Measurements from ENCODE around the gene RUNX3. TPM values are rescaled to one million over a fixed set of nuclear protein-coding genes. Genes with fewer than 3 reads are reported as not detected.

The RUNX3 gene
- total and polyA plus RNA-seq, 8 donors = 0.98 to 8.7 (median 1.5) TPM

DNA sequence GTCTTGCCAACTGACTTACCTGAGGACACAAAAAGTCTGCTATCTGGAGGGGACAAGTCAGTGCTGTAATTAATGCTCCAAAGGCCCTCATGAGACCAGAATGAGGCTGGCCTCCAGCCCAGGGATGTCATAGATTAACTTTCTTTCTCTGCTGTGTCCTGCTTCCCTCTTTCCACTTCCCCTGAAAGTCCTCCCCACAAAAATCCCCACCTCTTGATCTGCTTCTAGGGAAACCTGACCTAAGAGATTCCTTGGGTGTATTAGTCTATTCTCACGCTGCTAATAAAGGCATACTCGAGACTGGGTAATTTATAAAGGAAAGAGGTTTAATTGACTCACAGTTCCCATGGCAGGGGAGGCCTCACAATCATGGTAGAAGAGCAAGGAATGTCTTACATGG lies 39.2 kb downstream of the RUNX3 start:
- DNase-seq (no peak), ATAC-seq (no peak)
- Histone ChIP-seq H3K4me1 (no peaks in the 10 kb centered on the region), H3K27me3 (no peaks in the 10 kb centered on the region), H3K36me3 (no peaks in the 10 kb centered on the region), H3K9me3 (peaks cover 0 to 10% of the 10 kb centered on the region in 2 donors), H3K27ac (no peak overlapping the region), H3K4me3 (no peak overlapping the region)
- TF ChIP-seq, protein P1, sequence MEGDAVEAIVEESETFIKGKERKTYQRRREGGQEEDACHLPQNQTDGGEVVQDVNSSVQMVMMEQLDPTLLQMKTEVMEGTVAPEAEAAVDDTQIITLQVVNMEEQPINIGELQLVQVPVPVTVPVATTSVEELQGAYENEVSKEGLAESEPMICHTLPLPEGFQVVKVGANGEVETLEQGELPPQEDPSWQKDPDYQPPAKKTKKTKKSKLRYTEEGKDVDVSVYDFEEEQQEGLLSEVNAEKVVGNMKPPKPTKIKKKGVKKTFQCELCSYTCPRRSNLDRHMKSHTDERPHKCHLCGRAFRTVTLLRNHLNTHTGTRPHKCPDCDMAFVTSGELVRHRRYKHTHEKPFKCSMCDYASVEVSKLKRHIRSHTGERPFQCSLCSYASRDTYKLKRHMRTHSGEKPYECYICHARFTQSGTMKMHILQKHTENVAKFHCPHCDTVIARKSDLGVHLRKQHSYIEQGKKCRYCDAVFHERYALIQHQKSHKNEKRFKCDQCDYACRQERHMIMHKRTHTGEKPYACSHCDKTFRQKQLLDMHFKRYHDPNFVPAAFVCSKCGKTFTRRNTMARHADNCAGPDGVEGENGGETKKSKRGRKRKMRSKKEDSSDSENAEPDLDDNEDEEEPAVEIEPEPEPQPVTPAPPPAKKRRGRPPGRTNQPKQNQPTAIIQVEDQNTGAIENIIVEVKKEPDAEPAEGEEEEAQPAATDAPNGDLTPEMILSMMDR (IDR thresholded peaks at IDR 0.05) = no peak
- intact Hi-C loops (cut with DNase I) = no loop called here

DNA sequence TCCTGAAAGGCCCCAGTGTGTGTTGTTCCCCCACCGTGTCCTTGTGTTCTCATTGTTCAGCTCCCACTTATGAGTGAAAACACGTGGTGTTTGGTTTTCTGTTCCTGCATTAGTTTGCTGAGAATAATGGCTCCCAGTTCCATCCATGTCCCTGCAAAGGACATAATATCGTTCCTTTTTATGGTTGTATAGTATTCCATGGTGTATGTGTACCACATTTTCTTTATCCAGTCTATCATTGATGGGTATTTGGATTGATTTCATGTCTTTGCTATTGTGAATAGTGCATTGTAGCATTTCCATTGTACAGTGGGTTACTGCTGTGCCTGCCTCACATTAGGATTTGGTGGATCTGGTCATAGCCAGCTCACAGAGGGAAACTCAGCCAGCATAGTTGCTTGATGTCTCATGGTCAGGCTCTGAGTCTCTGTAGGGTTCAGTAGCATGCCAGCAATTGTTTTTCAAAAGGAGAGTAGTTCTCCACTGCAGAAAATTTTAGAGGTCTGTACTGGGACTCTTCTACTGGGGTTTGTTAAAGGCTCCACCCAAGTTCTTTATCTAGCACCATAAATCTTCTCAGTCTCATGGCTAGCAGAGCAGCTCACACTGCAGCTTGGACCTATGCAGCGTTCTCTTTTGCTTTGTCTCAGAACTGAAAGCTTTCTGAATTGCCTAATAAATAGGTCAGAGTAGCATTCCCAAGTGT lies 41.0 kb downstream of the RUNX3 start:
- intact Hi-C loops (cut with DNase I) = no loop called here

GRCh38 chr1:24888061-24888970 lies 41.8 kb downstream of the RUNX3 start:
- Histone ChIP-seq H3K27ac (no peak overlapping the region), H3K27me3 (no peaks in the 10 kb centered on the region), H3K36me3 (no peaks in the 10 kb centered on the region), H3K9me3 (peaks cover 0 to 10% of the 10 kb centered on the region in 2 donors), H3K4me3 (no peak overlapping the region), H3K4me1 (no peaks in the 10 kb centered on the region)
- TF ChIP-seq, protein P1 (IDR thresholded peaks at IDR 0.05) = no peak
- DNase-seq (peak in 1 of 4 donors; percentile 11), ATAC-seq (no peak)
- intact Hi-C loops (cut with DNase I) = no loop called here

More for the DNA sequence above, 41.0 kb downstream of the RUNX3 start:
- no peak for ATAC-seq
- Histone ChIP-seq H3K27ac (no peak overlapping the region), H3K36me3 (no peaks in the 10 kb centered on the region), H3K4me3 (no peak overlapping the region), H3K27me3 (no peaks in the 10 kb centered on the region), H3K4me1 (no peaks in the 10 kb centered on the region), H3K9me3 (peaks cover 0 to 10% of the 10 kb centered on the region in 2 donors)
- DNase-seq = peak in 1 of 4 donors; percentile 17
- TF ChIP-seq, protein P1 (IDR thresholded peaks at IDR 0.05) = no peak

DNA sequence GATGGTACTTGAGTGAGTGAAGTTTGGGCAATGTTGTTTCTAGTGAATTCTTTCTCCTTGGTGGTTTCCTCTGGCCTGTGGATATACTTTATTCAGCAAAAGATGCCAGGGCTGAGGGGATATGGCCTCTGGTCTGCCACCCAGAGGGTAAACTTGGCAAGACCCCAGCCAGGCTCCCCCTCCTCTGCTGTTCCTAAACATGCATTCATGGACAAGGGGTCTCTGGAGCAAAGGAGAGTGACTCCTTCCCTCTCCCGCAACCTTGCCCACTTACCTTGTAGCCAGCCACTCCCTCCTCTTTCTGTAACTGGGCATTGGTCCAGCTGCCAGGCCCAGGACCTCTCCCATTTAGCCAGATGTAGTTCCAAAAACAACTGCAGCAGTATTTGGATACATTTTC lies 43.8 kb downstream of the RUNX3 start:
- Histone ChIP-seq H3K4me1 (no peaks in the 10 kb centered on the region), H3K27me3 (no peaks in the 10 kb centered on the region), H3K4me3 (no peak overlapping the region), H3K9me3 (no peaks in the 10 kb centered on the region), H3K36me3 (no peaks in the 10 kb centered on the region), H3K27ac (no peak overlapping the region)
- TF ChIP-seq, protein P1 (IDR thresholded peaks at IDR 0.05) = no peak
- intact Hi-C loops (cut with DNase I) = no loop called here
- DNase-seq (peak in 1 of 4 donors; percentile 23), ATAC-seq (peak; percentile 25)

DNA sequence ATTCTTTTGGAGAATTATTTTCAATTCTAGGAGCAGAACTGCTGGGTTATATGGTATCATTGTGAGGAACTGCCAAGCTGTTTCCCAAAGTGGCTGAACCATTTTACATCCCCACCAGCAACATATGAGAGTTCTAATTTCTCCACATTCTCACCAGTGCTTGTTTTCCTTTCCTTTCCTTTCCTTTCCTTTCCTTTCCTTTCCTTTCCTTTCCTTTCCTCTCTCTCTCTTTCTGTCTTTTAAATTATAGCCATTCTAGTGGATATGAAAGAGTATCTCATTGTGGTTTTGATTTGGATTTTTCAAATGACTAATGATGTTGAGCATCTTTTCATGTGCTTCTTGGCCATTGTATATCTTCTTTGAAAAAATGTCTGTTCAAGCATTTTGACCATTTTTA lies 45.3 kb downstream of the RUNX3 start:
- DNase-seq (no peak), ATAC-seq (no peak)
- Histone ChIP-seq H3K9me3 (no peaks in the 10 kb centered on the region), H3K36me3 (no peaks in the 10 kb centered on the region), H3K27ac (no peak overlapping the region), H3K4me1 (no peaks in the 10 kb centered on the region), H3K4me3 (no peak overlapping the region), H3K27me3 (no peaks in the 10 kb centered on the region)
- intact Hi-C loops (cut with DNase I) = no loop called here
- TF ChIP-seq, protein P1 (IDR thresholded peaks at IDR 0.05) = no peak
